ENCODE results near the gene GAS1.

The GAS1 gene

GRCh38 chr9:86947146-86948073 is at the start of gene GAS1:
Gene GAS1 (minus strand): TSS chr9:86947506. CDS start chr9:86946779, 727 bp downstream.
- peak; percentile 96 for DNase-seq (ENCODE audit: low read depth, low spot score)
- no peak for TF ChIP-seq SUZ12 (IDR thresholded peaks at IDR 0.05; ENCODE audit: extremely low read depth, insufficient read depth, insufficient read length)
- no peak for TF ChIP-seq ZNF274 (IDR thresholded peaks at IDR 0.05; ENCODE audit: low read depth, low read length)
- no peak for TF ChIP-seq YY1 (IDR thresholded peaks at IDR 0.05; ENCODE audit: insufficient read depth, insufficient read length)
- no peaks in the 10 kb centered on the region for H3K4me1 ChIP-seq (ENCODE audit: insufficient read depth, insufficient read length)
- H3K9me3 ChIP-seq (ENCODE audit: insufficient read depth, low read length): peaks cover 12% of the 10 kb centered on the region; the same call in 1 of the 2 replicates
- H3K27me3 ChIP-seq (ENCODE audit: insufficient read depth, insufficient read length): no peaks in the 10 kb centered on the region
- H3K4me3 ChIP-seq (ENCODE audit: insufficient read length, low read depth): peak within 1 kb of the TSS; percentile 82
- H3K9ac ChIP-seq (ENCODE audit: insufficient read length, low read depth): peak within 1 kb of the TSS; percentile 96
- no peaks in the 10 kb centered on the region for H3K36me3 ChIP-seq (ENCODE audit: insufficient read depth, insufficient read length, low read length)

GRCh38 chr9:86994231-86994630 is 46.9 kb upstream of the GAS1 start:
- Histone ChIP-seq H3K9me3 (ENCODE audit: insufficient read depth, low read length) (no peaks in the 10 kb centered on the region), H3K4me3 (ENCODE audit: insufficient read length, low read depth) (no peak overlapping the region), H3K36me3 (ENCODE audit: insufficient read depth, insufficient read length, low read length) (no peaks in the 10 kb centered on the region), H3K27me3 (ENCODE audit: insufficient read depth, insufficient read length) (no peaks in the 10 kb centered on the region), H3K4me1 (ENCODE audit: insufficient read depth, insufficient read length) (no peaks in the 10 kb centered on the region), H3K9ac (ENCODE audit: insufficient read length, low read depth) (no peak overlapping the region)
- DNase-seq (ENCODE audit: low read depth, low spot score): no peak
- no peak for TF ChIP-seq ZNF274 (IDR thresholded peaks at IDR 0.05; ENCODE audit: low read depth, low read length)
- TF ChIP-seq YY1 (IDR thresholded peaks at IDR 0.05; ENCODE audit: insufficient read depth, insufficient read length): no peak

- Histone ChIP-seq H3K27me3 (ENCODE audit: insufficient read depth, insufficient read length) (no peaks in the 10 kb centered on the region), H3K36me3 (ENCODE audit: insufficient read depth, insufficient read length, low read length) (no peaks in the 10 kb centered on the region), H3K4me1 (ENCODE audit: insufficient read depth, insufficient read length) (no peaks in the 10 kb centered on the region), H3K9ac (ENCODE audit: insufficient read length, low read depth) (no peak overlapping the region), H3K4me3 (ENCODE audit: insufficient read length, low read depth) (no peak overlapping the region), H3K9me3 (ENCODE audit: insufficient read depth, low read length) (no peaks in the 10 kb centered on the region)
- TF ChIP-seq ZNF274 (IDR thresholded peaks at IDR 0.05; ENCODE audit: low read depth, low read length) (no peak), YY1 (IDR thresholded peaks at IDR 0.05; ENCODE audit: insufficient read depth, insufficient read length) (no peak), SUZ12 (IDR thresholded peaks at IDR 0.05; ENCODE audit: extremely low read depth, insufficient read depth, insufficient read length) (no peak)
- no peak for DNase-seq (ENCODE audit: low read depth, low spot score)
Measured at GRCh38 chr9:86993830-86994229, 46.5 kb upstream of the GAS1 start.

GRCh38 chr9:86991077-86991476 is 43.8 kb upstream of the GAS1 start:
- no peaks in the 10 kb centered on the region for H3K36me3 ChIP-seq (ENCODE audit: insufficient read depth, insufficient read length, low read length)
- H3K4me1 ChIP-seq (ENCODE audit: insufficient read depth, insufficient read length): no peaks in the 10 kb centered on the region
- H3K9me3 ChIP-seq (ENCODE audit: insufficient read depth, low read length): no peaks in the 10 kb centered on the region
- H3K27me3 ChIP-seq (ENCODE audit: insufficient read depth, insufficient read length): no peaks in the 10 kb centered on the region
- no peak for DNase-seq (ENCODE audit: low read depth, low spot score)
- no peak overlapping the region for H3K4me3 ChIP-seq (ENCODE audit: insufficient read length, low read depth)
- TF ChIP-seq SUZ12 (IDR thresholded peaks at IDR 0.05; ENCODE audit: extremely low read depth, insufficient read depth, insufficient read length): no peak
- TF ChIP-seq YY1 (IDR thresholded peaks at IDR 0.05; ENCODE audit: insufficient read depth, insufficient read length): no peak
- TF ChIP-seq ZNF274 (IDR thresholded peaks at IDR 0.05; ENCODE audit: low read depth, low read length): no peak
- H3K9ac ChIP-seq (ENCODE audit: insufficient read length, low read depth): no peak overlapping the region

- H3K9ac ChIP-seq (ENCODE audit: insufficient read length, low read depth): no peak overlapping the region
- no peaks in the 10 kb centered on the region for H3K27me3 ChIP-seq (ENCODE audit: insufficient read depth, insufficient read length)
- TF ChIP-seq YY1 (IDR thresholded peaks at IDR 0.05; ENCODE audit: insufficient read depth, insufficient read length) (no peak), SUZ12 (IDR thresholded peaks at IDR 0.05; ENCODE audit: extremely low read depth, insufficient read depth, insufficient read length) (no peak), ZNF274 (IDR thresholded peaks at IDR 0.05; ENCODE audit: low read depth, low read length) (no peak)
- DNase-seq (ENCODE audit: low read depth, low spot score): no peak
- H3K36me3 ChIP-seq (ENCODE audit: insufficient read depth, insufficient read length, low read length): no peaks in the 10 kb centered on the region
- H3K4me1 ChIP-seq (ENCODE audit: insufficient read depth, insufficient read length): no peaks in the 10 kb centered on the region
- no peak overlapping the region for H3K4me3 ChIP-seq (ENCODE audit: insufficient read length, low read depth)
- no peaks in the 10 kb centered on the region for H3K9me3 ChIP-seq (ENCODE audit: insufficient read depth, low read length)
Measured at GRCh38 chr9:86990290-86990689, 43.0 kb upstream of the GAS1 start.

- no peak for TF ChIP-seq YY1 (IDR thresholded peaks at IDR 0.05; ENCODE audit: insufficient read depth, insufficient read length)
- TF ChIP-seq SUZ12 (IDR thresholded peaks at IDR 0.05; ENCODE audit: extremely low read depth, insufficient read depth, insufficient read length): no peak
- TF ChIP-seq ZNF274 (IDR thresholded peaks at IDR 0.05; ENCODE audit: low read depth, low read length): no peak
- Histone ChIP-seq H3K27me3 (ENCODE audit: insufficient read depth, insufficient read length) (no peaks in the 10 kb centered on the region), H3K9ac (ENCODE audit: insufficient read length, low read depth) (no peak overlapping the region), H3K36me3 (ENCODE audit: insufficient read depth, insufficient read length, low read length) (no peaks in the 10 kb centered on the region), H3K9me3 (ENCODE audit: insufficient read depth, low read length) (no peaks in the 10 kb centered on the region), H3K4me3 (ENCODE audit: insufficient read length, low read depth) (no peak overlapping the region), H3K4me1 (ENCODE audit: insufficient read depth, insufficient read length) (no peaks in the 10 kb centered on the region)
- no peak for DNase-seq (ENCODE audit: low read depth, low spot score)
Measured at GRCh38 chr9:86987900-86988299, 40.6 kb upstream of the GAS1 start.

GRCh38 chr9:86985132-86985647 is 37.9 kb upstream of the GAS1 start:
- TF ChIP-seq YY1 (IDR thresholded peaks at IDR 0.05; ENCODE audit: insufficient read depth, insufficient read length): no peak
- no peak for TF ChIP-seq ZNF274 (IDR thresholded peaks at IDR 0.05; ENCODE audit: low read depth, low read length)
- no peak for TF ChIP-seq SUZ12 (IDR thresholded peaks at IDR 0.05; ENCODE audit: extremely low read depth, insufficient read depth, insufficient read length)
- Histone ChIP-seq H3K9ac (ENCODE audit: insufficient read length, low read depth) (no peak overlapping the region), H3K27me3 (ENCODE audit: insufficient read depth, insufficient read length) (no peaks in the 10 kb centered on the region)

More at GRCh38 chr9:86985132-86985647, 37.9 kb upstream of the GAS1 start:
- H3K36me3 ChIP-seq (ENCODE audit: insufficient read depth, insufficient read length, low read length): no peaks in the 10 kb centered on the region
- H3K9me3 ChIP-seq (ENCODE audit: insufficient read depth, low read length): no peaks in the 10 kb centered on the region
- DNase-seq (ENCODE audit: low read depth, low spot score): no peak
- no peak overlapping the region for H3K4me3 ChIP-seq (ENCODE audit: insufficient read length, low read depth)
- H3K4me1 ChIP-seq (ENCODE audit: insufficient read depth, insufficient read length): no peaks in the 10 kb centered on the region

Measured in NT2/D1 (cell line).